Inferior parietal cortex (tissue), 1 donor: ENCODE results near the gene SEMA7A.

Source experiments
- DNase-seq: peaks from one replicate; pipeline ENCODE4 v3.0.0-alpha.2; 2016; ENCODE audit errors: extremely low spot score

The SEMA7A gene

GRCh38 chr15:74451861-74452835 is 18.4 kb upstream of the SEMA7A start:
- DNase-seq: no peak

GRCh38 chr15:74451322-74451721 is 17.6 kb upstream of the SEMA7A start:
- DNase-seq: no peak

- DNase-seq: peak; percentile 69
Measured at GRCh38 chr15:74449643-74450205, 16.0 kb upstream of the SEMA7A start.

- DNase-seq: no peak
Measured at GRCh38 chr15:74449095-74449494, 15.3 kb upstream of the SEMA7A start.

- DNase-seq: no peak
Measured at GRCh38 chr15:74445816-74446763, 12.3 kb upstream of the SEMA7A start.

DNA sequence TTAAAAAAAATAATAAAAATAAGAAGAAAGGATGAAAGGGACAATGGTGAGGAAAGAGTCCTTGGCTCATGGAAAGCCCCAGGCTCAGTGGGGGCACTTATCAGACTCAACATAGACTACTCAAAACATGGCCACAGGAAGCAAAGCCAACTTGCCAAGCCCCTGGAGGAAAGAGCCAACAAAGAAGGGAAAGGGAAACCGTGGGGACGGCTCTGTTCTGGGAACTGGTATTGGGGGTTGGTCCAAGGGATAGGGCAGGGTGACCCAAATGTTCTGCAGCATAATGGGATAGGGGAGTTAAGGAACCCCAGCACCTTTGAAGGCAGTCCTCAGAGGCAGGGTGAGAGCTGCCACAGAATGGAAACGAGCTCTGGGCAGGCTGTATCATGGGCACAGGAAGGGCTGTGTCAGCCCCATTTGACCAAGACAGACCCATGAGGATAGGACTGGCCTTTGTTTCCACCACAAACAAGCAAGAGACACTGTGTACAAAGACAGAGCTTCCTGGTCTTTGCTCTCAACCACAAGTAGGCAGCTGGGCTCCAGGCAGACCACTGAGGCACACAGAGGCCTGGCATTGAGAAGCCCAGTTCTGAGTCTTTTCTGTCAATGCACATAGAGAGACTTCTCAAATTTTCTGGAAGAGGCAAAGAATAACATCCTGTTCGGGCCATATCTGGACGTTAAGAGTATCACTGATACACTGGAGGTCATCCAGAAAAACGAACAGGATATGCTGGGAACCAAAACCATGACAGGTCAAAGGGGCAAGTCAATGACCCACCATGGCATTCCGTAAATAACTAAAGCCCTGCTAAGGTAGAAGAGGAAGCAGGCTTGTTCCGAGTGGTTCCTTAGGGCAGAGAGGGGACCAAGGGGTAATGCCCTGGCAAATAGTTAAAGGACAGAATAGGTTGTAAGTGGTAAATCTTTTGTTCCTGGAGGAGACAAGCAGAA is 10.6 kb upstream of the SEMA7A start:
- peak; percentile 10 for DNase-seq

- DNase-seq: peak; percentile 9
Measured at GRCh38 chr15:74443100-74443909, 9.5 kb upstream of the SEMA7A start.

DNA sequence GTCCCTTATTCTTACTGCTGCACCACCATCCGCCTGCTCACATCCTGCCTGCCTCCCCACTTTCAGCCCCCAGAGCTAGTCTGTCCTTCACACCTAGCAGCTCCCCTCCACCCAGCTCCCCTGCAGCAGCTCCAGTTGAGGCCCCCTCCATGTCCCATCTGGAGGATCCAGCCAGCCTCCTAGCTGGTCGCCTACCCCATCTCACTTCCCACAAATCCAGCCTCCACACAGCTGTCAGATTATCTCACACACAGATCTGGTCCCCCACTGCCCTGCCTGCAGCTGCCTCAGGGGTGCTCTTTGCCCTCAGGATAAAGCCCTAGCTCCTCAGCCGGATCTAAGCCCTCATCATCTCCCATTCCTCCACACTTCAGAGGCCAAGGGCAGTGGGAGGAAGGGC is 8.8 kb upstream of the SEMA7A start:
- no peak for DNase-seq

DNA sequence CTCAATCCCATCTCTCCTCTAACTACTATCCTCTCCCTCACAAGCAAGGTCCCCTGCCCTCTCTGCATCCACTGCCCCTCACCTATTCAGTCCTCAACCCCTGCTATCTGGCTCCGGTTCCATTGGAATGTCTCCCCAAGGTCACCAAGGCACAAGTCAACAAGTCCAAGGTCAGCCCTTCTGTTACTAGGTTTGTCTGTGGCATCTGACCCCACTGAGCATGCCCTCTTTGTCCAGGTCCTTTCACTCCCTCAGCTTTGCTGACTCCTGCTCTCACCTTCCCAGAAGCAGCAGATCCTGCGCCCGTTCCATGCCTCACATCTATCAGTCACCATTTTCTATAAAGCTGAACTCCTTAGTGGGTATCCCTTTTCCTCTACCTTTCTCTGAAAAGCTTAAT is 8.3 kb upstream of the SEMA7A start:
- no peak for DNase-seq

DNA sequence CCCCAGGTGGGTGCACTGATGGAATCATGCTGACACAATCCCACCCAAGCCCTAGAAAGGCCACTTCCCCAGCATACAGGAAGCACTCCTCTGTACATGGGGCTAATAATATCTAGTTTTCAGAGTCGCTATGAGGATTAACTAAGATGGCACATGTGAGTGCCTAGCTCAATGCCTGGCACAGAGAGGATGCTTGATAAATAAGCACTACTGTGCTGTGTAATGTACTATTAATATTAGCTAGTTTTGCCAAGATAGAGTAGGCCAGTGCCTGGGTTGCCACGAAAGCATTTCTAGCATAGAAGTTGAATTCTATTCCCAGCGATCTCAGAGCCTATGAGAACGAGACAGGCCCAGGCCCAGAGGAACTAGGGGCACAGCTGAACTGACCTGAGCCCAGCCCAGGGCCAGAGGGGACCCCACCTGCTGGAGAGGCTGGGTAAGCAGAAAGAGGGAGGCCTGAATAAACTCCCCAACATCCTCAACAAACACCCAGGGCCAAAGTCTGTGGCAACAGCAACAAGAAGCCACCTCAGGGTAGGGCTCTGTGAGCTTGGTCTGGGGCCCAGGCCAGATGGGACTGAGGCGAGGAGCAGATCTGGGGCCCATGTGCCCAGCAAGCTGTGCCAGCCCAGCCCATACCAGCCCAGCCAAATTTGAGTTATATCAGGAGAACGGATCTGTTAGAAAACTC is 7.6 kb upstream of the SEMA7A start:
- DNase-seq: no peak

DNA sequence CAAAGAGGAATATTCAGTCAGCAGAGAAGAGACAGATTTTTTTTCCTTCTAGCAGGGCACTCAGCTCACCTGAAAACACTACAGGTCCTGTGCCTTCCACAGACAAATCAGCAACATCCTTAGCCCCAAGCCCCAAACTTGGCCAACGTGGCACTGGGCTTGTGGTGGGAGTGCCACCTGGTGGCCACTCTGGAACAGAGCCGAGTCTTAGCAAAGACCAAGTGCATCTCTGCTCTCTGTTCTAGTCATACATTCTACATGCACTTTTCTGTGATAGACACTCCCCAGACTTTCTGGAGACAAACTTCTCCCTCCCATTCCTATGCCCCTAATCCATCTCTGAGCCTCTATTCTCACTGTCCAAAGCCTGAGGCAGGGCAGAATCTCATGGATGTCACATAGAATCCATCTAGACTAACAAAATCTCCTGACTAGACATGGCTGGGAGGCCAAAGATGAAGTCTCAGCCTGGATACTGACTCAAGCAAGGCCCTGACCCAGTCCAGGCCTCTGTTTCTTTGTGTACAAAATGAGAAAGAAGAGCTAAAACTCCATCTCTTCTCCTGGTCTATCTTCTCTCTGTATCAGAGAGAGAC is 5.1 kb upstream of the SEMA7A start:
- peak; percentile 89 for DNase-seq

GRCh38 chr15:74438206-74438605 is 4.4 kb upstream of the SEMA7A start:
- DNase-seq: no peak

DNA sequence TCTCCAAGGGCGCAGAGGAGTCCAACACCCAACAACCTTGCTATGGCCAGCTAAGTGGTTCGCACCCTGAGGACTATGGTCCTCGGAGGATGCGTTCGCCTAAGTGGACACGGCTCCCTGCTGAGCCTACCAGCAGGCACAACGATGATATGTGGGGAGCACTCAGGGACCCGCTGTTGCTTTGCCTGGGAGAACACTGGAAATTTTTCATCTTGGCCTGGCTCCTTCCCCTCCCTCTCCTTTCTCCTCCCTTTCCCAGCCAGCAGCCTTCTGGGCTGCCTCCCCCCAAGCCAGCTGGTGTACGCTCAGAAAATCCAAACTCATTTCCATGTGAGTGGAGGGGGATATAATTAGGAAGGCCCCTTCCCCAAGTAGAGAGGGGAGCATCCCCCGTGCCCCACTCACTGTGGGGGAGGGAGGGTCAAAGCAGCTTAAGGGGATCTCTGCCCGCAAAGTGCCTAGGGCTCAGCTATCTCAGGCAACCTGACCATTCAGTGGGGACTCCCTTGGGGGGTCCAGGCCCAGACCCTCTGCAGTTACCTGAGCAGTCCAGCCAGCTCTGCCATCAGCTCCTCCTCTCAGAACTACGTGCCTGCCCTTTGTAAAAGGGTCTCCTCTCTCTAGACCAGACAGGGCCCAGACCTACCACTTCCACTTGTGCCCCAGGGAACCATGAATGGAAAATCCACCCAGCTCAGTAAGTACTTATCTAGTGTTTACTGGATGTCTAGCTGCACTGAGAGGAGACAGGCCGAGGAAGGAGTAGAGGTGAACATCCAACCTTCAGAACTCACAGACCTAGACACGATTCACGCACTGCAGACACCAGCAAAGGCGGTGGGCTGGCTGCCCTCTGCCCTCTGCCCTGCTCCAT is 742 bp upstream of the SEMA7A start:
- no peak for DNase-seq

GRCh38 chr15:74432968-74433591 is 678 bp downstream of the SEMA7A start:
- no peak for DNase-seq

GRCh38 chr15:74432271-74432967 is 1.3 kb downstream of the SEMA7A start:
- no peak for DNase-seq

DNA sequence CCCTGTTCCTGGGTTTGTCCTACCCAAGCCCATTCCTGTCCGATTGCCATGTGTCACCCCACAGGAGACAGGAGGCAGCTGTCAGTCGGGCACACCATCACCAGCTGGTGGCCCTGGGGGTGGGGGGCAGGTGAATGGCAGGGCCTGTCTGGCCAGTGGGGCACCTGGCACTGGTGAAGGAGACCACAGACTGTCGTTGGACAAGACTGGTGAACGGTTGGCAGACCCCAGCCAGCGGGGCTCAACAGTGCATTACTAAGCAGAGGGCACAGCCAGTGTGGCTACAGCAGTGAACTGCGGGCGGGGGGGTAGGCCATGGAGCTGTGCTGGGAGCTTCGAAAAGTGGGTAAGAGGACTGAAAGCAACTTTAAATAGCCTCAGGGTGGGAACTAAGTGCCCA is 2.1 kb downstream of the SEMA7A start:
- DNase-seq: no peak

GRCh38 chr15:74431116-74431515 is 2.6 kb downstream of the SEMA7A start:
- DNase-seq: no peak
